AG09319 (cell line): Measurements from ENCODE around the gene USP35.

Experiments used
- DNase-seq: peaks from one replicate; pipeline ENCODE4 v3.0.0-alpha.2; 2010; ENCODE audit warnings: low read depth; ENCODE audit errors: extremely low read depth
- CTCF ChIP-seq: IDR thresholded peaks from 2 replicates; pipeline ENCODE4 v1.5.1; 2011; ENCODE audit warnings: low read depth, mild to moderate bottlenecking, inconsistent platforms, low read length, moderate library complexity

USP35 gene

GRCh38 chr11:78254268-78254667 is 65.5 kb downstream of the USP35 start:
- DNase-seq = no peak
- no peak for TF ChIP-seq CTCF

- DNase-seq = no peak
- TF ChIP-seq CTCF = no peak
Observed at GRCh38 chr11:78255919-78256318, 67.2 kb downstream of the USP35 start.

- no peak for TF ChIP-seq CTCF
- DNase-seq = peak; percentile 84
Observed at GRCh38 chr11:78256962-78257361, 68.2 kb downstream of the USP35 start.

- TF ChIP-seq CTCF = no peak
- DNase-seq = no peak
Observed at GRCh38 chr11:78257654-78258053, 68.9 kb downstream of the USP35 start.

GRCh38 chr11:78259777-78260487 is 71.2 kb downstream of the USP35 start:
- no peak for DNase-seq
- TF ChIP-seq CTCF = no peak

GRCh38 chr11:78261367-78261766 is 72.6 kb downstream of the USP35 start:
- no peak for TF ChIP-seq CTCF
- DNase-seq = no peak

GRCh38 chr11:78261828-78262227 is 73.1 kb downstream of the USP35 start:
- no peak for DNase-seq
- no peak for TF ChIP-seq CTCF
